ENCODE data around the gene STRADA.

- TF ChIP-seq CTCF (IDR thresholded peaks at IDR 0.05; ENCODE audit: control extremely low read depth in 1 of 3, insufficient read depth in 1 of 3, low read depth in 1 of 3, low read length in 3 of 3) (no peak), EP300 (IDR thresholded peaks at IDR 0.05; ENCODE audit: borderline replicate concordance in 1 of 2, low read depth in 2 of 2, low read length in 2 of 2) (no peak), USF2 (IDR thresholded peaks at IDR 0.05; ENCODE audit: low read length) (no peak), E2F6 (IDR thresholded peaks at IDR 0.05) (no peak), POLR2A (IDR thresholded peaks at IDR 0.05; ENCODE audit: control extremely low read depth in 1 of 2, low read depth in 2 of 2, low read length in 2 of 2) (no peak)
Measured at GRCh38 chr17:63689479-63689878, 52.1 kb downstream of the STRADA start.

Data from H1 (cell line).